Lower lobe of right lung (tissue), 2 donors: ENCODE data around the gene FMN1. TPM values are rescaled to one million over a fixed set of nuclear protein-coding genes. Genes with fewer than 3 reads are reported as not detected.

Source experiments
- ATAC-seq, 2 donors: fragments of 200-7000 bp; cut with Tn5 transposase; one replicate each; pipeline ENCODE4 v1.9.1; 2020 to 2022; ENCODE audit warnings: mild to moderate bottlenecking in 2 of 2, moderate library complexity in 2 of 2
- DNase-seq: peaks from one replicate; pipeline ENCODE4 v3.0.0-alpha.2; 2020
- H3K27ac ChIP-seq: fragments of 200-600 bp; one replicate; pipeline ENCODE4 v1.8.0; 2022
- H3K27me3 ChIP-seq: fragments of 200-600 bp; one replicate; pipeline ENCODE4 v1.8.0; 2022; ENCODE audit warnings: low read depth
- H3K36me3 ChIP-seq: fragments of 200-600 bp; one replicate; pipeline ENCODE4 v1.8.0; 2022; ENCODE audit warnings: mild to moderate bottlenecking
- H3K4me1 ChIP-seq: fragments of 200-600 bp; one replicate; pipeline ENCODE4 v1.8.0; 2022
- H3K4me3 ChIP-seq: fragments of 200-600 bp; one replicate; pipeline ENCODE4 v1.8.0; 2022; ENCODE audit warnings: mild to moderate bottlenecking
- H3K9me3 ChIP-seq: fragments of 200-600 bp; one replicate; pipeline ENCODE4 v1.8.0; 2022
- intact Hi-C: fragments of 100-400 bp; cut with DNase I; formaldehyde crosslinking; loops from one replicate; pipeline ENCODE4 v1.11.0; 2022
- total RNA-seq: library from RNA; stranded (reverse); fragmentation: NEBNext Ultra II Directional; extraction: Animal tissue kit (Norgen Biotek cat#: 25700); gene quantifications from one replicate; pipeline ENCODE4 v1.2.1, GENCODE V29; 2021
- TF ChIP-seq, protein P1 (sequence below): fragments of 200-600 bp; IDR thresholded peaks from one replicate; pipeline ENCODE4 v1.8.0; 2022; ENCODE audit warnings: antibody characterized with exemption, mild to moderate bottlenecking
- donor health status: DM: no; HTN: yes; CAD: no; lungs with severe emphysema.

Gene FMN1
- total RNA-seq, 1 donor from 2014 or later = 38.8 TPM

DNA sequence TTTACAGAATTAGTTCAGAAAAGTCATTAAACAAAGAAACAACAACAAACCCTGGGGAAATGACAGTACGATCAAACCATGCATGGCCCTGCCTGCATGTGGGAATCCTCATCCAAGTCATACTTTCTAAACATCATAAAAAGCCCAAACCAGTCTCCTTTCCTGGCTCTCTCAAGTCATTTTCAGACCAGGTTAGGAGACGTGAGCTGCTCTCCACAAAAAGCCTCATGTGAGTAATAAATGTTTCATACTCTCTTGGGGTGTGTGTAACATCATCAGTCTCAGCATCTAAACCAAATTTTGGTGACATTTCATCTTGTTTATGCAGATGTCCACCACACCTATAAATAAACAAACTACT is 457.8 kb downstream of the FMN1 start:
- Histone ChIP-seq H3K27me3 (no peaks in the 10 kb centered on the region), H3K4me3 (no peak overlapping the region), H3K36me3 (no peaks in the 10 kb centered on the region), H3K27ac (no peak overlapping the region), H3K4me1 (no peaks in the 10 kb centered on the region), H3K9me3 (no peaks in the 10 kb centered on the region)
- intact Hi-C loops = no loop called here
- DNase-seq (no peak), ATAC-seq (no peak)
- TF ChIP-seq, protein P1, sequence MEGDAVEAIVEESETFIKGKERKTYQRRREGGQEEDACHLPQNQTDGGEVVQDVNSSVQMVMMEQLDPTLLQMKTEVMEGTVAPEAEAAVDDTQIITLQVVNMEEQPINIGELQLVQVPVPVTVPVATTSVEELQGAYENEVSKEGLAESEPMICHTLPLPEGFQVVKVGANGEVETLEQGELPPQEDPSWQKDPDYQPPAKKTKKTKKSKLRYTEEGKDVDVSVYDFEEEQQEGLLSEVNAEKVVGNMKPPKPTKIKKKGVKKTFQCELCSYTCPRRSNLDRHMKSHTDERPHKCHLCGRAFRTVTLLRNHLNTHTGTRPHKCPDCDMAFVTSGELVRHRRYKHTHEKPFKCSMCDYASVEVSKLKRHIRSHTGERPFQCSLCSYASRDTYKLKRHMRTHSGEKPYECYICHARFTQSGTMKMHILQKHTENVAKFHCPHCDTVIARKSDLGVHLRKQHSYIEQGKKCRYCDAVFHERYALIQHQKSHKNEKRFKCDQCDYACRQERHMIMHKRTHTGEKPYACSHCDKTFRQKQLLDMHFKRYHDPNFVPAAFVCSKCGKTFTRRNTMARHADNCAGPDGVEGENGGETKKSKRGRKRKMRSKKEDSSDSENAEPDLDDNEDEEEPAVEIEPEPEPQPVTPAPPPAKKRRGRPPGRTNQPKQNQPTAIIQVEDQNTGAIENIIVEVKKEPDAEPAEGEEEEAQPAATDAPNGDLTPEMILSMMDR = no peak

DNA sequence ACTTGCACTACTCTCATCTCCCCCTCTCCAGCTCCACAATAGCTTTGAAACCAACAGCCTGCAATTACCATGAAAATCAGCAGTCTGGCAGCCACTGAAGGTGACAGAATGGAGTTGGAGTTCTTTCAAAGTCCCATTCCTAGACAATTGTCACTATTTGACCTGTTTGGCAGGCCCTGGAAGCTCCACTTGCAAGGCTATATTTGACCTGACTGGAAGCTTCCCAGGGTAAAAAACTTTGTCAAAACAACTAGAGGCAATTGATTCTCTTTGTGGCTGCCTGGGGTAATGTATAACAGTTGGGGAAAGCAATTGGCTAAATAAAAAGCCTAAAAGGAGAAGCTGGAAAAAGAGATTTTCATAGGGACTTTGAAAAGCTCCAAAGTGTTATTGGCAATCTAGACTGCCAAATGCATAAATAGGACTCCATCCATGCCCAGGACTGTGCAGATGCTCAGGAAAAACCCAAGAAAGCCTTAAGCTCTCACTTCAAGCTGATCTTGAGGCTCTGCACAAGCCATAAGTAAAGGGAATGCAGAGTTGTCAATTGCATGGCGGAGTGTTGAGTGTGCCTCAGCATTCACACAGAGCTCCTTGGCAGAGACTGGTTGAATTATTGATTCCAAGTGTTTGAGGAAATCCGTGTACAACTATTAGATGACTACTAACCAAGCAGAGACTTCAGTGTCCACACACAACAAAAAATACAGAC is 458.4 kb downstream of the FMN1 start:
- Histone ChIP-seq H3K27ac (no peak overlapping the region), H3K27me3 (no peaks in the 10 kb centered on the region), H3K4me1 (no peaks in the 10 kb centered on the region), H3K4me3 (no peak overlapping the region), H3K9me3 (no peaks in the 10 kb centered on the region), H3K36me3 (no peaks in the 10 kb centered on the region)
- intact Hi-C loops = no loop called here
- no peak for ATAC-seq
- no peak for DNase-seq
- TF ChIP-seq, protein P1 = no peak

DNA sequence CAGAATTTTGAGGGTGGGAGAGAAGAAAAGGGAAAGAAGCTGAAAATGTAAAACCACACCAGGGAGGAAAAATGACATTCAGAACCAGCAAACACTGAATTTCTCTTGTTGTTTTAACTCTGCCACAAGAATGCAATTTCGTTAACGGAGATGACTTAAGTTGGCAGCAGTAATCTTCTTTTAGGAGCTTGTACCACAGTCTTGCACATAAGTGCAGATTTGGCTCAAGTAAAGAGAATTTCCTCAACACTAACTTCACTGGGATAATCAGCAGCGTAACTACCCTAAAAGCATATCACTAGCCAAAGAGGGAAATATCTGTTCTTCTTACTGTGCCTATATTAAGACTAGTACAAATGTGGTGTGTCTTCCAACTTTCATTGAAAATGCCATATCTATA is 461.2 kb downstream of the FMN1 start:
- Histone ChIP-seq H3K4me3 (no peak overlapping the region), H3K27me3 (no peaks in the 10 kb centered on the region), H3K36me3 (no peaks in the 10 kb centered on the region), H3K4me1 (no peaks in the 10 kb centered on the region), H3K27ac (no peak overlapping the region), H3K9me3 (peaks cover under 1% of the 10 kb centered on the region)
- TF ChIP-seq, protein P1 = no peak
- ATAC-seq = no peak
- DNase-seq = no peak
- intact Hi-C loops = no loop called here

DNA sequence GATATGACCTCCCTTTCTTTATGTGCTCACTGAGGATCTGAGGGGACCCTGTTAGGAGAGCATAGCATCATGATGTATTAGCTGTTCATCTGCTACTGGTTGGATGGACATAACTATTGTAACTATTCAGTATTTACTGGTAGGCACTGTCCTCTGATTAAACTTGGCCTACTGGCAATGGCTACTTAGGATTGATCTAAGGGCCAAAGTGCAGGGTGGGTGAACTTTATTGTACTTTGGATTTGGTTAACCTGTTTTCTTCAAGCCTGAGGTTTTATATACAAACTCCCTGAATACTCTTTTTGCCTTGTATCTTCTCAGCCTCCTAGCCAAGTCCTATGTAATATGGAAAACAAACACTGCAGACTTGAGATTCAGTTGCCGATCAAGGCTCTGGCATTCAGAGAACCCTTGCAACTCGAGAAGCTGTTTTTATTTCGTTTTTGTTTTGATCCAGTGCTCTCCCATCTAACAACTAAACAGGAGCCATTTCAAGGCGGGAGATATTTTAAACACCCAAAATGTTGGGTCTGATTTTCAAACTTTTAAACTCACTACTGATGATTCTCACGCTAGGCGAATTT is 461.8 kb downstream of the FMN1 start:
- Histone ChIP-seq H3K27ac (no peak overlapping the region), H3K9me3 (peaks cover 5% of the 10 kb centered on the region), H3K4me3 (no peak overlapping the region), H3K27me3 (no peaks in the 10 kb centered on the region), H3K4me1 (no peaks in the 10 kb centered on the region), H3K36me3 (no peaks in the 10 kb centered on the region)
- ATAC-seq (no peak), DNase-seq (no peak)
- TF ChIP-seq, protein P1 = no peak
- intact Hi-C loops = no loop called here

DNA sequence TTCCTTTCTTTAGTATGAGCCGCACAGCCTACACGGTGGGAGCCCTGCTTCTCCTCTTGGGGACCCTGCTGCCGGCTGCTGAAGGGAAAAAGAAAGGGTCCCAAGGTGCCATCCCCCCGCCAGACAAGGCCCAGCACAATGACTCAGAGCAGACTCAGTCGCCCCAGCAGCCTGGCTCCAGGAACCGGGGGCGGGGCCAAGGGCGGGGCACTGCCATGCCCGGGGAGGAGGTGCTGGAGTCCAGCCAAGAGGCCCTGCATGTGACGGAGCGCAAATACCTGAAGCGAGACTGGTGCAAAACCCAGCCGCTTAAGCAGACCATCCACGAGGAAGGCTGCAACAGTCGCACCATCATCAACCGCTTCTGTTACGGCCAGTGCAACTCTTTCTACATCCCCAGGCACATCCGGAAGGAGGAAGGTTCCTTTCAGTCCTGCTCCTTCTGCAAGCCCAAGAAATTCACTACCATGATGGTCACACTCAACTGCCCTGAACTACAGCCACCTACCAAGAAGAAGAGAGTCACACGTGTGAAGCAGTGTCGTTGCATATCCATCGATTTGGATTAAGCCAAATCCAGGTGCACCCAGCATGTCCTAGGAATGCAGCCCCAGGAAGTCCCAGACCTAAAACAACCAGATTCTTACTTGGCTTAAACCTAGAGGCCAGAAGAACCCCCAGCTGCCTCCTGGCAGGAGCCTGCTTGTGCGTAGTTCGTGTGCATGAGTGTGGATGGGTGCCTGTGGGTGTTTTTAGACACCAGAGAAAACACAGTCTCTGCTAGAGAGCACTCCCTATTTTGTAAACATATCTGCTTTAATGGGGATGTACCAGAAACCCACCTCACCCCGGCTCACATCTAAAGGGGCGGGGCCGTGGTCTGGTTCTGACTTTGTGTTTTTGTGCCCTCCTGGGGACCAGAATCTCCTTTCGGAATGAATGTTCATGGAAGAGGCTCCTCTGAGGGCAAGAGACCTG is 463.5 kb downstream of the FMN1 start:
- Histone ChIP-seq H3K9me3 (peaks cover 5% of the 10 kb centered on the region), H3K27ac (no peak overlapping the region), H3K4me3 (no peak overlapping the region), H3K36me3 (no peaks in the 10 kb centered on the region), H3K4me1 (no peaks in the 10 kb centered on the region), H3K27me3 (no peaks in the 10 kb centered on the region)
- intact Hi-C loops = no loop called here
- ATAC-seq = peak; percentile 82 to 83
- TF ChIP-seq, protein P1 = no peak
- peak; percentile 85 for DNase-seq
